Measurements from ENCODE around the gene NOLC1.

GRCh38 chr10:102116656-102117055, 35.5 kb upstream of the NOLC1 start:
- TF ChIP-seq EZH2phosphoT487 (IDR thresholded peaks at IDR 0.05; ENCODE audit: insufficient read depth, low read depth) (no peak), EZH2 (IDR thresholded peaks at IDR 0.05; ENCODE audit: insufficient read depth, poor library complexity, severe bottlenecking) (no peak)
